SH-SY5Y (cell line): ENCODE results near the gene TTC23L.

Experiments used
- GATA2 ChIP-seq: IDR thresholded peaks from 2 replicates; pipeline ENCODE4 v1.6.1; 2011; ENCODE audit warnings: mild to moderate bottlenecking, low read depth, low read length
- GATA3 ChIP-seq: IDR thresholded peaks from 2 replicates; pipeline ENCODE4 v1.6.1; 2011; ENCODE audit warnings: low read depth, mild to moderate bottlenecking, low read length, moderate library complexity

GRCh38 chr5:34844106-34844505 is 5.1 kb downstream of the TTC23L start:
- TF ChIP-seq GATA3 (no peak), GATA2 (no peak)
